ENCODE measurements around the gene COL5A1.

- TF ChIP-seq EZH2 (IDR thresholded peaks at IDR 0.05; ENCODE audit: insufficient read depth, poor library complexity, severe bottlenecking) (no peak), EZH2phosphoT487 (IDR thresholded peaks at IDR 0.05; ENCODE audit: insufficient read depth, low read depth) (no peak)
Observed at GRCh38 chr9:134678206-134678605, 36.6 kb downstream of the COL5A1 start.
